Stimulated activated CD8-positive, alpha-beta memory T cell treated with anti-CD3 and anti-CD28 coated beads, Interleukin-2, amount 100 ng/mL, for 48 hours (primary cell): ENCODE data around the gene MAP4K4.
A peak's percentile ranks its signal among the peaks of the same experiment; 100 is the strongest.

Experiments used
- DNase-seq, 2 donors: peaks; one replicate each; pipeline ENCODE4 v3.0.0-alpha.2; 2020; ENCODE audit warnings: low read depth in 2 of 2

MAP4K4 gene

GRCh38 chr2:101722864-101723263, 25.4 kb downstream of the MAP4K4 start:
- no peak for DNase-seq

GRCh38 chr2:101723371-101724124, 26.0 kb downstream of the MAP4K4 start:
- no peak for DNase-seq

- no peak for DNase-seq
Observed at GRCh38 chr2:101724125-101724474, 26.6 kb downstream of the MAP4K4 start.

- no peak for DNase-seq
Observed at GRCh38 chr2:101725038-101725437, 27.5 kb downstream of the MAP4K4 start.

- no peak for DNase-seq
Observed at GRCh38 chr2:101725515-101726192, 28.1 kb downstream of the MAP4K4 start.

- no peak for DNase-seq
Observed at GRCh38 chr2:101728865-101729264, 31.4 kb downstream of the MAP4K4 start.

- no peak for DNase-seq
Observed at GRCh38 chr2:101729521-101730190, 32.1 kb downstream of the MAP4K4 start.

- no peak for DNase-seq
Observed at GRCh38 chr2:101731221-101732054, 33.9 kb downstream of the MAP4K4 start.

GRCh38 chr2:101732199-101732598, 34.7 kb downstream of the MAP4K4 start:
- DNase-seq = no peak

- no peak for DNase-seq
Observed at GRCh38 chr2:101732773-101733256, 35.3 kb downstream of the MAP4K4 start.

- no peak for DNase-seq
Observed at GRCh38 chr2:101733257-101733993, 35.9 kb downstream of the MAP4K4 start.

- DNase-seq = no peak
Observed at GRCh38 chr2:101734505-101735165, 37.1 kb downstream of the MAP4K4 start.

- no peak for DNase-seq
Observed at GRCh38 chr2:101735166-101735533, 37.6 kb downstream of the MAP4K4 start.

- DNase-seq = no peak
Observed at GRCh38 chr2:101736233-101736632, 38.7 kb downstream of the MAP4K4 start.

GRCh38 chr2:101736861-101737291, 39.4 kb downstream of the MAP4K4 start:
- DNase-seq = peak in 1 of 2 donors; percentile 35

- DNase-seq = no peak
Observed at GRCh38 chr2:101737478-101738255, 40.2 kb downstream of the MAP4K4 start.

GRCh38 chr2:101738649-101739048, 41.1 kb downstream of the MAP4K4 start:
- DNase-seq = no peak

- DNase-seq = no peak
Observed at GRCh38 chr2:101740555-101740964, 43.1 kb downstream of the MAP4K4 start.

- DNase-seq = no peak
Observed at GRCh38 chr2:101741775-101742520, 44.4 kb downstream of the MAP4K4 start.
